GM21367 (cell line): Measurements from ENCODE around the gene CAMTA1.

Source experiments
- ATAC-seq: cut with Tn5 transposase; IDR thresholded peaks from one replicate; pipeline ENCODE4 v1.9.1; 2021; ENCODE audit not compliant: unreplicated experiment

CAMTA1 gene

DNA sequence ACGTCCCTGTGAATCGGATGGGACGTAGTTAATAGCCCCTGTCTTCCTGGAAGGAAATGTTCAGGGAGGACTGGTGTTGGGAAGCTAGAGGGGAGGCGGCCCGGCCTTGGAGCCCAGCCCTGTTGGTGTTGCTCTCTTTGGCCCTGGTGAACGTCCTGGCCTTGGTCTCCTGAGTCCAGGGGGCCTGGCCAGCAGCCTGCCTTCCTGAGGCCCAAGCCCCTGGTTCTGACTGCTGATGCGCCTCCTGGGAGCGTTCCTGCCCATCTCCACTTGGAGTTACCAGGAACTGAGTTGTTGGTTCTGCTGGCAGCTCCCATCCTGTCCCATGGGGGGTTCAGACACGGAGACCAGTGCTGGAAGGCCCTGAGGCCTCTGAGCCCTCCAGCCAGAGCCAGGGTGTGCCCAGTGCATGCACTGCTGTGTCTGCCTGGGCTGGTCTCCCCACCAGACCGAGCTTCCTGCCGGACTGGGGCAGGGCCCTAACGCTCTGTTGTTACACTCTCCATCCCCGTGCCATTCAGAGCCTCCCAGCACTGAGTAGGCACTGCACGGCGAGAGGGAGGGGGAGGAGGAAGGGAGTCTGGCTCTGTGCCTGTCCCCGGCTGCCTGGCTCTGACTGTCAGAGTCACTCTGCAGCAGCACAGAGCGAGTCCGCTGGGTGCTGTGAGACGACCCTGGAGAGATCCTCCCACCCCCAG, 603.4 kb downstream of the CAMTA1 start:
- ATAC-seq: no peak

- no peak for ATAC-seq
These were observed 604.1 kb downstream of the CAMTA1 start for GRCh38 chr1:7389201-7389905.

GRCh38 chr1:7389906-7390603, 604.8 kb downstream of the CAMTA1 start:
- ATAC-seq: no peak

DNA sequence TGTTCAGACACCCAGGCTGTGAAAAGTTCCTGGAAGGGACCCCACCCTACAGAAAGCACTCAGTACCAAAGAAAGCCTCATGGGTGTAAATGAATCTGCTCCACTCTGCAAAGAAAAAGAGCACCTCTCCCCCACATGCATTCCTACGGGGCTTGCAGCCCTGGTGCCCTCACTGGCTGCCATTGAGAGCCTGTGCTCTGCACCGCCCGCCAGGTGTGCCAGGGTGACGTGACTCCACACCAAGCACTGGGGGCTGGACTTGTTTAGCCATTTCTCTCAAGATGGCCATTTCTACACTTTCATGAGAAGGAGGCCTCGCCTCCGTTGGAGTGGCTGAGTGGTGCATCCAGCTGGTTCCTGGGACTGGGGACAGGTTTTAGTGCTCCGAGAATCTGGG, 605.3 kb downstream of the CAMTA1 start:
- no peak for ATAC-seq

DNA sequence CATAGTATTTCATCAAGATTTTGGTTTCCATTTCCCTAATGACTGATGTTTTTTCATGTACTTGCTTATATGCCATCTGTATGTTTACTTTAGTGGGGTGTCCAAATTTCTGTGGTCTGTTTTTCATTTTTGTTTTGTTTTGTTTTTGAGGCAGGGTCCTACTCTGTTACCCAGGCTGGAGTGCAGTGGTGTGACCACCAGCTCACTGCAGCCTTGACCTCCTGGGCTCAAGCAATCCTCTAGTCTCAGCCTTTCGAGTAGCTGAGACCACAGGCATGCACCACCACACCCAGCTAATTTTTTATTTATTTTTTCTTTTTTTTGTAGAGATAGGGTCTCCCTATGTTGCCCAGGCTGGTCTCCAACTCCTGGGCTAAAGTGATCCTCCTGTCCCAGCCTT, 607.9 kb downstream of the CAMTA1 start:
- no peak for ATAC-seq

- no peak for ATAC-seq
These were observed 610.0 kb downstream of the CAMTA1 start for GRCh38 chr1:7395251-7395650.

- no peak for ATAC-seq
These were observed 613.7 kb downstream of the CAMTA1 start for GRCh38 chr1:7398982-7399381.

- no peak for ATAC-seq
These were observed 614.4 kb downstream of the CAMTA1 start for GRCh38 chr1:7399514-7400125.

- no peak for ATAC-seq
These were observed 615.3 kb downstream of the CAMTA1 start for GRCh38 chr1:7400566-7400965.

- no peak for ATAC-seq
These were observed 616.7 kb downstream of the CAMTA1 start for GRCh38 chr1:7401814-7402547.

DNA sequence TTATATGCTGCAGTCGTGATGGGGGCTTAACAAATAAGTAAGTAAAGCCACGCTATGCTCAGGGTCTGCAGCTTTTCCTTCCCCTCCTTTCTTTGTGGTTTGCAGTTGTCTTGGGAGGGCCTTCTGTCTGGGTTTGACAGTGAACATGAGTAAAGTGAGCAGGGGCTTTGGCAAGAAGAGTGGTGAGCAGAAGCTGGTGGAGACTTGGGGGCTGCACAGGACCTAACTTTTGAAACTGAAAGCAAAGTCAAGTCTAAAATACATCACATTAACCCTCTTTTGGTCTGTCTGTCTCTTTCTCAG, 617.2 kb downstream of the CAMTA1 start:
- ATAC-seq: no peak

GRCh38 chr1:7403265-7404045, 618.2 kb downstream of the CAMTA1 start:
- no peak for ATAC-seq

DNA sequence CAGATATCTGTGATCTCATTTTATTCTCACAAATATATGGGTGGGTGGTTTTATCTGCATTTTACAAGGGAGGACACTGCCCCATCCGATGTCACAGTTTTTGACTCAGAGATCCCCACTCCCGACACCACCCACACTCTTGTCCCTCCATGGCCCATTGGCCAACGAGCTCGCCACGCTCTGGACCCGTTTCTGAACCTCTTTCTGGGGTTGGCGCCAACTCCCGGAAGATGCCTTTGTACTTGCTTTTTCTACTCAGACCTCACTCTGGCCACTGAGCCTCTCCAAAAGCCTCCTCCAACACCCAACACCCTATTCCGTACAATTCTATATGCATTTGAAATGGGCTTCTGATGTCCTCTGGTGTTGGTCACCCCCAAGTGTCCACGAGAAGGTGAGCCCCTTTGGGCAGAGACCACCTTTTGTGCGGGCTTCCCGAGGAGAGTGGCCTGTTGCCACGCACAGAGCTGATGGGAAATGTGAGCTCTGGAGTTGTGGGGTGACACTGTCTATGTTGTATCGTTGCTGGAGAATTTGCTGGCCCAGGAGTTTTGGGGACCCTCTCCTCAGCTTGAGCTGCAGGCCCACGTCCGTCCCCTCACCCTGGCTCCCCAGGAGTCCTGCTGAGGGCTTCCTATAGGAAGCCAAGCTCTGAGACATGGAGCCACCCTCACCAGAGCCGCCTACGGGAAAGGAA, 618.9 kb downstream of the CAMTA1 start:
- no peak for ATAC-seq

- no peak for ATAC-seq
These were observed 620.7 kb downstream of the CAMTA1 start for GRCh38 chr1:7405844-7406500.

- no peak for ATAC-seq
These were observed 621.6 kb downstream of the CAMTA1 start for GRCh38 chr1:7406641-7407543.

DNA sequence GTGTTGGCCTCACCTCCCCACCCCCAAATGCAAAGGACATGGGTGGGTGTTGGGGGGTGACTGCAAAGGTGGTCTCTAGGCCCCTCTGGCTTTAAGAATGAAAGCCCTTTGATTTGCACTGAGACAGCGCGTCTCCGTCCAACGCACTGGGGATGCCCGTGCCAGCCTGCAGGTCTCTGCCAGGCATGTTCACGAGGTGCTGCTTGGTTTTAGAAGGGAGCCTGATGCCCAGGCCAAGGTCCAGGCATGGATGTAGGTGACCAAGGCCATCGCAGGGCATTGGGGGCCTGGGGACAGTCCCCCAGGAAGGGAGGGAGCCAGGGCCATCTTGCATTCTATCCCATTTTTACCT, 622.3 kb downstream of the CAMTA1 start:
- ATAC-seq: no peak

DNA sequence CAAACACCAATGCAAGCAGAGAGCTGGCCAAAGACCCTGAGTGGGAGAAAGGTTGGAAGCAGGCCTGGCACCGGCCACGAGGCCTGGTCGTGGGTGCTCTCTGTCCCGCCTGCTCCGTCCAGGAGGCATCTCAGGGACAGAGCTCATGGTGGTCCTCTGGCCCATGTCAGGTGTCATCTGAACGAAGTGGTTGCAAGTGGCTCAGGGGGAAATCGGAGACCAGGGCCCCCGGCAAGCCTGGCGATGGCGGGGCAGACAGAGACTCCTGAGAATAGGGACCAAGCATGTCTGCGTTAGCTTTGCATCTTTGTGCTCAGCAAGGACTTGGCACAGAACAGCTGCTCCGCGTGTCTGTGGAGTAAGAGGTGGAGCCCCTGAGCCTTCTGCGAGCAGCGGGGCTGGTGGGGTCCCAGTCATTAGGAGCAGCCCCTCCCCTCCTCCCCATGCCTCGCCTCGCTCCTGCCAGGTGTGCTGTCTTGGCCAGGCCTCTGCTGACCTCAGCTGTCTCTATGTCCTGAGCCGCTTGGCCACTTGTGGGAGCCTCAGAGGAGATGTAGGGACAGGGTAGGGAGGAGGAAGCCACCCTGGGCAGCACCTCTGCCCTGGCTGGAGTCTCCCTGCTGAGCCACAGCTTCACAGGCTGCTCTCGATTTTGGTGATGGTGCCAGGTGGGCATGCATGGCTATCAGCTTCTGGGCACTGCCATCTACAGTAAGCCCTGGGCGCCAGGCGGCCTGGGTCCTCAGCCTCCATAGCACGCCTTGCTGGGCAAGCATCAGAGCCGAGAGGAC, 622.9 kb downstream of the CAMTA1 start:
- no peak for ATAC-seq

DNA sequence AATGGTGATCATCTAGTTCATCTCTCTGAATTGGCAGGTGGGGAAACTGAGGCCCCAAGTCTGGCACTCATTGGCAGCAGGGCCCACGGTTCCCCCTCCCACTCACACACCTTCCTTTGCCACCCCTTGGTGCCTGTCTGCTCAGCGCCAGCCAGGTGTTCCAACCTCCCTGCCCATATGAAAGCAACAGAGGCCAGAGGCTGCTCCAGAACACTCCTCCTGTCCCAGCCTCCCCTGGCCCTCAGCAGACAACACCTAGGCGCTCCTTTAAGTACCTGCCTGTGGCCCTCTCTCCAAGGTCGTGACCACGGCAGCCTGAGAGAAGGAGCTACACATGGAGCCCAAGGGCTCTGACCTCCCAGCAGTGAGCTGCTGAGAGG, 623.5 kb downstream of the CAMTA1 start:
- ATAC-seq: no peak
